H1 (cell line): ENCODE measurements around the gene TPSD1. TPM values are rescaled to one million over a fixed set of nuclear protein-coding genes. Genes with fewer than 3 reads are reported as not detected.

Experiments
- CTCF ChIA-PET: fragments of 300-600 bp; sonication (Branson Sonifier 250); formaldehyde crosslinking; loops from one replicate; lab custom pipeline; 2021; ENCODE audit not compliant: partially characterized antibody; lab: Charles Lee
- POLR2A ChIA-PET: fragments of 300-600 bp; sonication (Branson Sonifier 250); formaldehyde crosslinking; loops from one replicate; lab custom pipeline; 2021; ENCODE audit warnings: inconsistent platforms; ENCODE audit not compliant: partially characterized antibody; lab: Charles Lee
- DNase-seq, 2 experiments: peaks; one replicate each; pipeline versions ENCODE4 v3.0.0 to v3.0.0-alpha.2; 2010 to 2022; ENCODE audit warnings: low spot score in 2 of 2, low read depth in 1 of 2, mixed read lengths in 1 of 2
- FAIRE-seq: peaks from 2 replicates; lab custom pipeline; 2011; peaks lifted over from hg19 to GRCh38; lab: Jason Lieb, UNC
- H2AFZ ChIP-seq: 2 replicates; pipeline ENCODE4 v1.8.1; 2012; ENCODE audit warnings: low read length, inconsistent platforms
- H2AK5ac ChIP-seq: 2 replicates; pipeline ENCODE4 v1.6.1; 2013; ENCODE audit warnings: low read depth, low read length
- H2BK120ac ChIP-seq: replicated peaks from 2 replicates; pipeline ENCODE3; 2013; ENCODE audit warnings: low read depth, low read length, inconsistent platforms
- H2BK12ac ChIP-seq: 2 replicates; pipeline ENCODE4 v1.6.1; 2013; ENCODE audit warnings: low read depth, low read length
- H2BK15ac ChIP-seq: 2 replicates; pipeline ENCODE4 v1.6.1; 2013; ENCODE audit warnings: low read length
- H2BK20ac ChIP-seq: 2 replicates; pipeline ENCODE4 v1.6.1; 2013; ENCODE audit warnings: low read length
- H2BK5ac ChIP-seq: 2 replicates; pipeline ENCODE4 v1.6.1; 2013; ENCODE audit warnings: low read depth, low read length
- H3K14ac ChIP-seq: 2 replicates; pipeline ENCODE4 v1.6.1; 2013; ENCODE audit warnings: inconsistent platforms; ENCODE audit not compliant: insufficient read length
- H3K18ac ChIP-seq: 2 replicates; pipeline ENCODE4 v1.6.1; 2013; ENCODE audit warnings: low read length; ENCODE audit errors: extremely low read depth
- H3K23ac ChIP-seq: 2 replicates; pipeline ENCODE4 v1.6.1; 2013; ENCODE audit warnings: inconsistent platforms; ENCODE audit not compliant: insufficient read length
- H3K23me2 ChIP-seq: 2 replicates; pipeline ENCODE4 v1.6.1; 2013; ENCODE audit warnings: low read depth, low read length
- H3K27ac ChIP-seq: 2 replicates; pipeline ENCODE4 v1.6.1; 2011; ENCODE audit warnings: low read depth, low read length, inconsistent platforms
- H3K27me3 ChIP-seq, 4 experiments: replicated peaks in 1 of 4; 1 replicate in 1 of 4; 2 replicates in 3 of 4; pipeline versions ENCODE4 v1.6.1 to v1.8.1; 2011 to 2013; ENCODE audit warnings: low read length in 3 of 4, mild to moderate bottlenecking in 3 of 4, inconsistent platforms in 2 of 4, mixed read lengths in 2 of 4, moderate library complexity in 1 of 4; ENCODE audit not compliant: control insufficient read depth in 3 of 4, insufficient read depth in 3 of 4; ENCODE audit errors: extremely low read depth in 1 of 4
- H3K36me3 ChIP-seq, 4 experiments: 2 replicates each; pipeline versions ENCODE4 v1.6.1 to v1.8.1; 2011 to 2013; ENCODE audit warnings: mild to moderate bottlenecking in 4 of 4, low read length in 3 of 4, moderate library complexity in 2 of 4, control low read depth in 1 of 4, inconsistent platforms in 1 of 4; ENCODE audit not compliant: insufficient read depth in 4 of 4, control insufficient read depth in 2 of 4
- H3K4ac ChIP-seq: replicated peaks from 2 replicates; pipeline ENCODE3; 2013; ENCODE audit warnings: low read length, low read depth, mixed read lengths, inconsistent platforms; ENCODE audit not compliant: insufficient read length
- H3K4me1 ChIP-seq, 4 experiments: replicated peaks in 1 of 4; 1 replicate in 1 of 4; 2 replicates in 3 of 4; pipeline versions ENCODE4 v1.6.1 to v1.8.1; 2011 to 2013; ENCODE audit warnings: low read length in 3 of 4, inconsistent platforms in 2 of 4, mixed read lengths in 1 of 4; ENCODE audit not compliant: insufficient read depth in 4 of 4, control insufficient read depth in 3 of 4
- H3K4me2 ChIP-seq, 2 experiments: 2 replicates each; pipeline versions ENCODE4 v1.6.1 to v1.8.1; 2011 to 2013; ENCODE audit warnings: low read depth in 2 of 2, low read length in 2 of 2, control low read depth in 1 of 2, inconsistent platforms in 1 of 2, mild to moderate bottlenecking in 1 of 2; ENCODE audit not compliant: insufficient read depth in 1 of 2
- H3K4me3 ChIP-seq, 4 experiments: fragments of 200-600, 300-600 bp in 1 of 4; sonication (generic), shearing (Covaris generic), sonication (Bioruptor Twin) in 1 of 4; 2 replicates each; pipeline versions ENCODE4 v1.5.1 to v1.8.1; 2011 to 2016; ENCODE audit warnings: low read length in 4 of 4, low read depth in 3 of 4, control low read depth in 2 of 4, inconsistent platforms in 2 of 4, mild to moderate bottlenecking in 2 of 4, mixed read lengths in 1 of 4, moderate library complexity in 1 of 4; ENCODE audit not compliant: insufficient read depth in 2 of 4; ENCODE audit errors: extremely low read depth in 1 of 4
- H3K56ac ChIP-seq: replicated peaks from 2 replicates; pipeline ENCODE3; 2013; ENCODE audit warnings: low read depth, mild to moderate bottlenecking, mixed read lengths, low read length, inconsistent platforms; ENCODE audit not compliant: insufficient read length
- H3K79me1 ChIP-seq: 2 replicates; pipeline ENCODE4 v1.6.1; 2013; ENCODE audit warnings: low read depth, low read length, control low read depth
- H3K79me2 ChIP-seq, 2 experiments: 2 replicates each; pipeline versions ENCODE4 v1.6.1 to v1.8.1; 2012 to 2013; ENCODE audit warnings: low read length in 2 of 2, mild to moderate bottlenecking in 2 of 2, inconsistent platforms in 1 of 2; ENCODE audit not compliant: insufficient read depth in 2 of 2, control insufficient read depth in 1 of 2
- H3K9ac ChIP-seq, 4 experiments: replicated peaks in 1 of 4; 1 replicate in 1 of 4; 2 replicates in 3 of 4; pipeline versions ENCODE4 v1.6.1 to v1.8.1; 2011 to 2013; ENCODE audit warnings: low read depth in 3 of 4, low read length in 3 of 4, control low read depth in 2 of 4, mild to moderate bottlenecking in 2 of 4, moderate library complexity in 2 of 4, inconsistent platforms in 1 of 4; ENCODE audit errors: extremely low read depth in 1 of 4
- H3K9me3 ChIP-seq, 2 experiments: 2 replicates each; pipeline versions ENCODE4 v1.6.1 to v1.8.1; 2012 to 2013; ENCODE audit warnings: mild to moderate bottlenecking in 2 of 2, moderate library complexity in 2 of 2, control low read depth in 1 of 2, inconsistent platforms in 1 of 2, low read depth in 1 of 2, low read length in 1 of 2, mixed read lengths in 1 of 2; ENCODE audit not compliant: insufficient read depth in 2 of 2
- H4K20me1 ChIP-seq, 2 experiments: replicated peaks in 1 of 2; 2 replicates each; pipeline versions ENCODE3 to v1.8.1; 2011 to 2013; ENCODE audit warnings: inconsistent platforms in 2 of 2, low read length in 2 of 2, mild to moderate bottlenecking in 1 of 2; ENCODE audit not compliant: insufficient read depth in 2 of 2, control insufficient read depth in 1 of 2
- H4K5ac ChIP-seq: 2 replicates; pipeline ENCODE4 v1.6.1; 2013; ENCODE audit warnings: low read length, low read depth, mixed read lengths, inconsistent platforms; ENCODE audit not compliant: insufficient read length
- H4K8ac ChIP-seq: 2 replicates; pipeline ENCODE4 v1.8.0; 2013; ENCODE audit warnings: mild to moderate bottlenecking, moderate library complexity, low read length, inconsistent platforms; ENCODE audit not compliant: insufficient read depth; ENCODE audit errors: extremely low read depth
- H4K91ac ChIP-seq: replicated peaks from 2 replicates; pipeline ENCODE3; 2013; ENCODE audit warnings: low read length, mixed read lengths, inconsistent platforms; ENCODE audit not compliant: insufficient read length
- CHD1 ChIP-seq: IDR thresholded peaks from 2 replicates; pipeline ENCODE4 v1.6.1; 2012; ENCODE audit warnings: low read depth, low read length, improper control_type of control experiment
- CREB1 ChIP-seq: IDR thresholded peaks from 2 replicates; pipeline ENCODE4 v1.6.1; 2012; ENCODE audit warnings: inconsistent platforms
- GTF2F1 ChIP-seq: IDR thresholded peaks from 2 replicates; pipeline ENCODE4 v1.6.1; 2012; ENCODE audit warnings: low read depth, low read length, improper control_type of control experiment, borderline replicate concordance
- JUND ChIP-seq: IDR thresholded peaks from 2 replicates; pipeline ENCODE4 v1.6.1; 2011; ENCODE audit warnings: mild to moderate bottlenecking, improper control_type of control experiment, low read length
- KDM1A ChIP-seq: fragments of 200-600, 300-600 bp; sonication (generic); IDR thresholded peaks from 2 replicates; pipeline ENCODE4 v1.7.1; 2016; ENCODE audit warnings: mild to moderate bottlenecking, low read length, borderline replicate concordance
- POLR2AphosphoS5 ChIP-seq: IDR thresholded peaks from 2 replicates; pipeline ENCODE4 v1.6.1; 2011; ENCODE audit warnings: low read depth, low read length
- RBBP5 ChIP-seq: IDR thresholded peaks from 2 replicates; pipeline ENCODE4 v1.7.1; 2012; ENCODE audit warnings: low read depth, mild to moderate bottlenecking, inconsistent platforms, low read length, moderate library complexity, borderline replicate concordance
- SIRT6 ChIP-seq: IDR thresholded peaks from one replicate; pipeline ENCODE4 v1.7.1; 2012; ENCODE audit warnings: low read length, inconsistent platforms
- SP4 ChIP-seq: IDR thresholded peaks from 2 replicates; pipeline ENCODE4 v1.6.1; 2012; ENCODE audit warnings: low read length, inconsistent platforms
- TAF1 ChIP-seq: IDR thresholded peaks from 2 replicates; pipeline ENCODE4 v1.6.1; 2011; ENCODE audit warnings: mild to moderate bottlenecking, low read depth, low read length
- TAF7 ChIP-seq: optimal IDR thresholded peaks from 2 replicates; pipeline ENCODE3; 2011; ENCODE audit warnings: low read depth, mild to moderate bottlenecking, inconsistent platforms, low read length, moderate library complexity, borderline replicate concordance
- YY1 ChIP-seq: IDR thresholded peaks from 2 replicates; pipeline ENCODE4 v1.6.1; 2011; ENCODE audit warnings: low read depth, mild to moderate bottlenecking, low read length
- WGBS, 2 experiments: shearing (Covaris generic) in 1 of 2; methylation state at CpG; one replicate each; pipeline versions ENCODE4 v1.1.6 to v1.1.7; 2013 to 2015; ENCODE audit warnings: low lambda C conversion rate in 2 of 2, mixed read lengths in 2 of 2, inconsistent platforms in 1 of 2, low coverage in 1 of 2, missing lambda C conversion rate in 1 of 2; ENCODE audit not compliant: insufficient replicate concordance in 2 of 2, insufficient coverage in 1 of 2, insufficient read length in 1 of 2; ENCODE audit errors: extremely low coverage in 1 of 2, missing lambda C conversion rate in 1 of 2; 5-methylcytosine and 5-hydroxymethylcytosine counted together
- polyA plus RNA-seq, 7 experiments: library from polyadenylated mRNA; depleted of rRNA in 3 of 7; stranded (reverse) in 5 of 7; unstranded in 2 of 7; fragments of >200 nt in 5 of 7; fragments of 200-250 nt in 2 of 7; gene quantifications; 1 replicate in 5 of 7; 2 replicates in 1 of 7; 4 replicates in 1 of 7; pipeline versions ENCODE4 v1.2.1 to v1.2.3, GENCODE V29; 2011 to 2013; ENCODE audit warnings: missing spikeins in 2 of 7, mixed read lengths in 2 of 7
- total RNA-seq: library from RNA; stranded (reverse); fragmentation: NEBNext Ultra II Directional; extraction: Animal tissue kit (Norgen Biotek cat#: 25700); gene quantifications from 2 replicates; pipeline ENCODE4 v1.2.1, GENCODE V29; 2021
- TF ChIP-seq, protein P1 (sequence below): IDR thresholded peaks from 2 replicates; pipeline ENCODE4 v1.6.1; 2011; ENCODE audit warnings: low read depth, mild to moderate bottlenecking, low read length; ENCODE audit not compliant: insufficient read depth

The TPSD1 gene
- total and polyA plus RNA-seq, 2 of the 8 experiments (the other 6 are each of a cell fraction or from before 2014, with no cell fraction given): 0.26 TPM; not detected in 1

DNA sequence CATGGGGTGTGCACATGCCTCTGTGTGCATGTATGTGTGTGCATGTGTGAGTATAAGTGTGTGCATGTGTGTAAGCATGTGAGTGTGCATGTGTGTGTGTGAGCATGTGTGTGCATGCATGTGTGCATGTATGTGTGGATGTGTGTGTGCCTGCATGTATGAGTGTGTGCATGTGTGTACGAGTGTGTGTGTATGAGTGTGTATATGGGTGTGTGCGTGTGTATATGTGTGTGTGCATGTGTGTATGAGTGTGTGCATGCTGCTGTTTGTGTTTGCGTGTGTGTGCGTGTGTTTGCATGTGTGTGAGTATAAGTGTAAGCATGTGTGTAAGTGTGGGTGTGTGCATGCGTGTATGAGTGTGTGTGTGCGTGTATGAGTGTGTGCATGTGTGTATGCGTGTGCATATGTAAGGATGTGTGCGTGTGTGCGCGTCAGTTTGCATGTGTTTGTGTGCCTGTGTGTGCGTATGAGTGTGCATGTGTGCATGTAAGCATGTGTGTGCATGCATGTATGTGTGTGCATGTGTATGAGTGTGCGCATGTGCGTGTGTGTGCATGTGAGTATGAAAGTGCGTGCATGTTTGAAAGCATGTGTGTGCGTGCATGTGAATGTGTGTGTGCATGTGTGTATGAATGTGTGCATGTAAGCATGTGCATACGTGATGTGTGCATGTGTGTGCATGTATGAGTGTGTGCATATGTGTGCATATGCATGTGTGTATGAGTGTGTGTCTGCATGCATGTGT, 8.6 kb downstream of the TPSD1 start:
- H3K79me2 ChIP-seq: no peaks in the 10 kb centered on the region
- no peak overlapping the region for H3K4me3 ChIP-seq
- 84% methylated on average over 16 of the region's 16 CpGs; no CpG with 5 or more reads in 1 of the 2 experiments for WGBS, 2 experiments
- H3K23ac ChIP-seq: no peak overlapping the region
- H3K23me2 ChIP-seq: peaks cover 3% of the 10 kb centered on the region; the same call in 1 of the 2 replicates
- peaks cover 0 to 7% of the 10 kb centered on the region in 2 experiments for H4K20me1 ChIP-seq
- H3K4me1 ChIP-seq: peaks cover 0 to 5% (median 2%) of the 10 kb centered on the region in 4 experiments; a peak in 3 of 7 replicates
- H2AFZ ChIP-seq: no peak overlapping the region
- DNase-seq (no peak), FAIRE-seq (peak; percentile 19)
- H4K8ac ChIP-seq: no peak overlapping the region
- H3K4ac ChIP-seq: no peak overlapping the region
- H3K9ac ChIP-seq: no peak overlapping the region; a peak in 1 of 7 replicates
- H2AK5ac ChIP-seq: no peak overlapping the region; the same call in 1 of the 2 replicates
- H3K27me3 ChIP-seq: peaks cover 0 to 21% (median 11%) of the 10 kb centered on the region in 4 experiments; a peak in 5 of 7 replicates
- H3K79me1 ChIP-seq: no peaks in the 10 kb centered on the region; the same call in 1 of the 2 replicates
- H2BK5ac ChIP-seq: 0 out of 2 replicates have a peak overlapping the region, but pooled peaks have one; percentile 6
- no peak overlapping the region for H2BK20ac ChIP-seq
- peak overlapping the region; percentile 39 for H4K91ac ChIP-seq
- H3K36me3 ChIP-seq: no peaks in the 10 kb centered on the region; a peak in 1 of 8 replicates
- peaks cover 0 to 2% of the 10 kb centered on the region in 2 experiments; a peak in 2 of 4 replicates for H3K9me3 ChIP-seq
- H3K14ac ChIP-seq: no peak overlapping the region
- H3K27ac ChIP-seq: no peak overlapping the region
- POLR2A ChIA-PET: no interaction called here
- 0 out of 2 replicates have a peak overlapping the region, but pooled peaks have one; percentile 20 for H2BK15ac ChIP-seq
- CTCF ChIA-PET: interaction anchor here (0.9 kb wide), 1 partner anchor 37 kb away, joined by 3 read pairs; no protein-coding TSS in a partner anchor
- no peak overlapping the region; the same call in 1 of the 2 replicates for H2BK12ac ChIP-seq
- H4K5ac ChIP-seq: no peak overlapping the region
- H3K18ac ChIP-seq: no peak overlapping the region
- no peak overlapping the region for H3K56ac ChIP-seq
- no peak overlapping the region for H3K4me2 ChIP-seq
- no peak overlapping the region for H2BK120ac ChIP-seq
- TF ChIP-seq TAF7 (no peak), YY1 (no peak), CHD1 (no peak), SP4 (no peak), SIRT6 (no peak), POLR2AphosphoS5 (no peak), GTF2F1 (no peak), TAF1 (no peak), CREB1 (no peak), KDM1A (no peak), RBBP5 (no peak), JUND (no peak)
- TF ChIP-seq, protein P1, sequence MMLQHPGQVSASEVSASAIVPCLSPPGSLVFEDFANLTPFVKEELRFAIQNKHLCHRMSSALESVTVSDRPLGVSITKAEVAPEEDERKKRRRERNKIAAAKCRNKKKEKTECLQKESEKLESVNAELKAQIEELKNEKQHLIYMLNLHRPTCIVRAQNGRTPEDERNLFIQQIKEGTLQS: no peak
